ENCODE measurements around the gene IGSF8.

Gene IGSF8

DNA sequence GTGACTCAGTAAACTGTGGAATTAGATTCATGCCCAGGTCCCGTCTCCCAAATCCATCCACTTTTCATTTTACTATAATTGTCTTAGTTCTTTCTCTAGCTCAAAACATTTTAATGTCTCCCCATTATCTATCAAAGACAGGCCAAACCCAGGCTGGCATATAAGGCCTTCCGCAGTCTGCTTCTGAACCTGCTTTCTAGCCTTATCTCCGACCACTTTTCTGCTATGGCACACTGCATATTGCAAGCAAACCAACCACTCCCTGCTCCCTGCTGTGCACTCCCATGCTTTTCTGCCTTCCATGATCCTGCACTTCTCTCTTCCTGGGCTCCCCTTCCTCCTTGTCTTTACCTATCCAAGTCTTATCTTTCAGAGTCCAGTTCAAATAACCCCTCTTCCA lies 49.3 kb downstream of the IGSF8 start:
- DNase-seq (ENCODE audit: low read depth) = no peak
- TF ChIP-seq, protein P1, sequence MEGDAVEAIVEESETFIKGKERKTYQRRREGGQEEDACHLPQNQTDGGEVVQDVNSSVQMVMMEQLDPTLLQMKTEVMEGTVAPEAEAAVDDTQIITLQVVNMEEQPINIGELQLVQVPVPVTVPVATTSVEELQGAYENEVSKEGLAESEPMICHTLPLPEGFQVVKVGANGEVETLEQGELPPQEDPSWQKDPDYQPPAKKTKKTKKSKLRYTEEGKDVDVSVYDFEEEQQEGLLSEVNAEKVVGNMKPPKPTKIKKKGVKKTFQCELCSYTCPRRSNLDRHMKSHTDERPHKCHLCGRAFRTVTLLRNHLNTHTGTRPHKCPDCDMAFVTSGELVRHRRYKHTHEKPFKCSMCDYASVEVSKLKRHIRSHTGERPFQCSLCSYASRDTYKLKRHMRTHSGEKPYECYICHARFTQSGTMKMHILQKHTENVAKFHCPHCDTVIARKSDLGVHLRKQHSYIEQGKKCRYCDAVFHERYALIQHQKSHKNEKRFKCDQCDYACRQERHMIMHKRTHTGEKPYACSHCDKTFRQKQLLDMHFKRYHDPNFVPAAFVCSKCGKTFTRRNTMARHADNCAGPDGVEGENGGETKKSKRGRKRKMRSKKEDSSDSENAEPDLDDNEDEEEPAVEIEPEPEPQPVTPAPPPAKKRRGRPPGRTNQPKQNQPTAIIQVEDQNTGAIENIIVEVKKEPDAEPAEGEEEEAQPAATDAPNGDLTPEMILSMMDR (conservative IDR thresholded peaks at IDR 0.05; ENCODE audit: low read length) = no peak
- H3K4me3 ChIP-seq (ENCODE audit: low read length) = no peak overlapping the region

DNA sequence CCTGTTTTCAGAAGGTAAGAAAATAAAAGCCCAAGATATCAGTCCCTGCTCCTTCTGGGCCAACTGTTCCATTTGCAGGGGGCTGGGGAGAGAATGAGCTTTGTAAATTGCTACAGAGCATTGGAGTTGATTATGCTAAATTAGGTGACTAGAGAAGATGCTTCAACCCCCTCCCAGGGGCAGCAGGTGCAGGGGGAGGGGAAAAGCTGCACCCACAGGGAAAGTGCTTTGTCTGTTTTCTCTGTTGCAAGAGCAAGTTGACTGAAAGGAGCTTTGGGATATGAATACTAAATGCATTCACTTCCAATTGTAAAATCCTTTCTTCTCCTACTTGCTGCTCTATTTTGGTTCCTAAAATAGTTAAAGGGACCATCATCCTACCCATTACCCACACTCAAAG lies 50.1 kb downstream of the IGSF8 start:
- DNase-seq (ENCODE audit: low read depth) = no peak
- H3K4me3 ChIP-seq (ENCODE audit: low read length) = no peak overlapping the region
- TF ChIP-seq, protein P1 (conservative IDR thresholded peaks at IDR 0.05; ENCODE audit: low read length) = no peak

DNA sequence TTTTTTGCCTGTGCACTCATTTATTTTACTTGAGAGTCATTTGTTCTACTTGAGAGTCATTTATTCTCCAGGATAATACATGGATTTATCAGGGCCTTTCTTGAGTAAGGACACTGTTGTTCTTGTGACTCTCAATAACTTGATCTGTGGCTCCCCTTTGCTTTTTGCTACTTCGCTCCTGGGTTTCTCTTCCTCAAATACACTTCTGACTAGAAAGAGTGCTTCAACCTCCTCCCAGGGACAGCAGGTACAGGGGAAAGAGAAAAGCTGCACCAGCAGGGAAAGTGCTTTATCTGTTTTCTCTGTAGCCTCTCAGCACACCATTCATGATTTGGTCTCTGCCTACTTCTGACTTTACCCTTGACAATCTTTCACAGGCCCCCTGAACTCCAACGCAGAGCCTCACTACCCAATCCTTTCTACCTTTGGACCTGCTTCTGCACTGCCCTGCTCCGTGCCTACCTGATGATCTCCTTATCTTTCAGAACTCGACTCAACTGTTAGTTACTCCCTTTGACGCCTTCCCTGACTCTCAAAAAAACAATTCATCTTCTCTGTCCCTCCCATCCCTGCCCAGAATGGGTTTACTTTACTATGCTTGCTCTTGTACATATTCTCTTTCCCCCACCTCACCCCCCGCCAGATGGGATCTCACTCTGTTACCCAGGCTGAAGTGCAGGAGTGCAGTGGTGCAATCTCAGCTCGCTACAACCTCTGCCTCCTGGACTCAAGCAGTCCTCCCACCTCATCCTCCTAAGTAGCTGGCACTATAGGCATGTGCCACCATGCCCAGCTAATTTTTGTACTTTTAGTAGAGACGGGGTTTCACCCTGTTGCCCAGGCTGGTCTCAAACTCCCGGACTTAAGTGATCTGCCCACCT lies 51.1 kb downstream of the IGSF8 start:
- no peak for DNase-seq (ENCODE audit: low read depth)
- TF ChIP-seq, protein P1 (conservative IDR thresholded peaks at IDR 0.05; ENCODE audit: low read length) = no peak
- H3K4me3 ChIP-seq (ENCODE audit: low read length) = no peak overlapping the region

DNA sequence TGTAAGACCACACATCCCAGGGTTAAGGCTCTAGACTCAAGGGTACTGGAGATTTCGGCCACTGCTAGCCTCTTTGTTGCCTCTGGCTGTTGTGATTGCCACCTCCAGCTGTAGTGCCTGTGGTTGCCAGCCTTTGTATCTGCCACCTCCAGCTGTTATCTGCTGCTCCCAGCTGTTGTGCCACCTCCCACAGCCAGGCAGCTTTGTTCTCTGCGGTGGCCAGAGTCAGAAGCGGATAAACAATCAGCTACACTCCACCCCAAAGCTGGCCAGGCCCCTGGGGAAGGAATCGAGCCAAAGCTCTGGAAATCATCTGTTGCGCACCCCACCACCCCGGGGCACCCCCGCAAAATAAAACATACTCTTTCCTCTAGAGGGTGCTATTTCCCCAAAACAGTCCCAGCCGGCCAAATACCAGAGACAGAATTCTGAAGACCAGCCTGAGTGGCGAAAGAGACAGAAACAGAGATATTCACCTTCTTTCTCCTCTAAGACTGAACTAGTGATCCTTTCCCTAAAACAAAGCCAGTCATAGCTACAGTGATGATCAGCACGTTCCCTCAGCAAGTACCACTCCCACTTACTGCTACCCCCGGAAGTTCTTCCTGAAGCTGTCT lies 51.8 kb downstream of the IGSF8 start:
- peak; percentile 44 for DNase-seq (ENCODE audit: low read depth)
- no peak overlapping the region for H3K4me3 ChIP-seq (ENCODE audit: low read length)
- TF ChIP-seq, protein P1 (conservative IDR thresholded peaks at IDR 0.05; ENCODE audit: low read length) = peak; percentile 55

DNA sequence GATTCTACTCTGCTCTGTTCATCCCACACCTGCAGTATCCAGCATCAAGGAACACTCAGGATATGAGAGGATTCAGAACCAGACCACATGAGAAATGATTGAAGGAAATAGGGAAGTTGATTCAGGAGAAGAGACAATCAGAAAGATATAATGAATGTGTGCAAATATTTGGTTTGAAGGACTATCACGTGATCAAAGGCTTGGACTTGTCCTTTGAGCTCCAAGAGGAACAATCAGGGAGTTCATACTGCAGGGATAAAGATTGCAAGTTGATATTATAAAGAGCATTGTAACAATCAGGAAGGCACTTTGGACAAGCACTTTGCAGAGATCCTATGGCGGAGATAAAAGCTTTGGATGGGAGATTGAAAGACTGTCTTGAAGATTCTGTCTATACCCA lies 52.8 kb downstream of the IGSF8 start:
- no peak overlapping the region for H3K4me3 ChIP-seq (ENCODE audit: low read length)
- no peak for DNase-seq (ENCODE audit: low read depth)
- TF ChIP-seq, protein P1 (conservative IDR thresholded peaks at IDR 0.05; ENCODE audit: low read length) = no peak

DNA sequence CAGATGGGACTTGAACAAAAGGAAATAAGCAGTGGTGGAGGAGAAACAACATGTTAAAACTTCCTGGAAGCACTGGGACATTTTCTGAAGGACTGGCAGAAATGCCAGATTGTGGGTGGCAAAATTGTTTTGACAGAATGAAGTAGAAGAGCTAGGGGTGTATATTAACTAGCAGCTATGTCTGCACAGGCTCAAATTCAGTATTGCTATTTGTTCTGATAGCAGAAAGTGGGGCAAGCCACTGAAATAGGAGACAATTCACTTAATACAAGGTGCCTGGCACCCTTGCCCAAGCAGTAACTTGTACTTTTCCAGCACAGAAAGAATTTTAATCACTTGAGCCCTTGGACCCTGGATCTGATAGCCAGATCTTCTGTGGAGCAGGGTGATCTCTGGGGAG lies 54.9 kb downstream of the IGSF8 start:
- no peak for DNase-seq (ENCODE audit: low read depth)
- TF ChIP-seq, protein P1 (conservative IDR thresholded peaks at IDR 0.05; ENCODE audit: low read length) = no peak
- H3K4me3 ChIP-seq (ENCODE audit: low read length) = no peak overlapping the region
